ENCODE measurements around the gene CDON.
"Not testable (repeated sequence)": the region's sequence is repeated elsewhere in the genome, so short reads cannot be mapped to it uniquely, and the experiment has no call there.

The CDON gene

GRCh38 chr11:126002181-126002580 lies 60.5 kb downstream of the CDON start:
- H3K36me3 ChIP-seq (ENCODE audit: control insufficient read depth, insufficient read depth, low read length), result no peaks in the 10 kb centered on the region

GRCh38 chr11:125999234-125999880 lies 63.3 kb downstream of the CDON start:
- Histone ChIP-seq H3K4me3 (ENCODE audit: low read length) (no peak overlapping the region), H3K4me1 (ENCODE audit: control insufficient read depth, insufficient read depth, low read length) (no peaks in the 10 kb centered on the region), H3K27me3 (ENCODE audit: control insufficient read depth, insufficient read depth, low read length) (no peaks in the 10 kb centered on the region), H3K9me3 (ENCODE audit: control insufficient read depth, low read length) (no peaks in the 10 kb centered on the region), H3K9ac (ENCODE audit: low read length) (no peak overlapping the region), H3K36me3 (ENCODE audit: control insufficient read depth, insufficient read depth, low read length) (no peaks in the 10 kb centered on the region)

More at GRCh38 chr11:126002181-126002580, 60.5 kb downstream of the CDON start:
- Histone ChIP-seq H3K4me3 (ENCODE audit: low read length) (no peak overlapping the region), H3K9me3 (ENCODE audit: control insufficient read depth, low read length) (no peaks in the 10 kb centered on the region), H3K4me1 (ENCODE audit: control insufficient read depth, insufficient read depth, low read length) (no peaks in the 10 kb centered on the region), H3K9ac (ENCODE audit: low read length) (no peak overlapping the region), H3K27me3 (ENCODE audit: control insufficient read depth, insufficient read depth, low read length) (no peaks in the 10 kb centered on the region)

- no peaks in the 10 kb centered on the region for H3K36me3 ChIP-seq (ENCODE audit: control insufficient read depth, insufficient read depth, low read length)
- no peaks in the 10 kb centered on the region for H3K4me1 ChIP-seq (ENCODE audit: control insufficient read depth, insufficient read depth, low read length)
- no peaks in the 10 kb centered on the region for H3K9me3 ChIP-seq (ENCODE audit: control insufficient read depth, low read length)
- no peak overlapping the region for H3K4me3 ChIP-seq (ENCODE audit: low read length)
- H3K27me3 ChIP-seq (ENCODE audit: control insufficient read depth, insufficient read depth, low read length), result no peaks in the 10 kb centered on the region
- H3K9ac ChIP-seq (ENCODE audit: low read length), result no peak overlapping the region
Observed at GRCh38 chr11:125998267-125998666, 64.4 kb downstream of the CDON start.

DNA sequence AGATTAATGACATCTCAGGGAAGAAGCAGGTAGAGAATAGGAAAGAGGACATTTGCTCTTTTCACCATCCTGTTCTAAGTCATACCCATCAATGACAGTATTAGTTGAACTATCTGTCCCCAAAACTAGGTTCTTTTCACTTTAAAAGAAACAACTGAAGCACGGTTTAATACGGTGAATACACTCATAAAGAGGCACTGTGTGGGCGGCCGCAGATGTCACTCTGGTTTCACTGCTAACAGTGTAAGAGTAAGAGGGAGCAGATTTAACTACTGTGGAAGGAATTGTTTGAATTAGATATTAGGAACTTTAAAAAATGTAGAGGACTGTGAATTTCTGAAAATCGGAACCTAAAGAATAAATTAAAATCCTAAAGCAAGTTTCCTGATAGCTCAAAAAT lies 67.4 kb downstream of the CDON start:
- Histone ChIP-seq H3K4me3 (ENCODE audit: low read length) (no peak overlapping the region), H3K9me3 (ENCODE audit: control insufficient read depth, low read length) (no peaks in the 10 kb centered on the region), H3K4me1 (ENCODE audit: control insufficient read depth, insufficient read depth, low read length) (no peaks in the 10 kb centered on the region), H3K9ac (ENCODE audit: low read length) (no peak overlapping the region), H3K27me3 (ENCODE audit: control insufficient read depth, insufficient read depth, low read length) (no peaks in the 10 kb centered on the region), H3K36me3 (ENCODE audit: control insufficient read depth, insufficient read depth, low read length) (no peaks in the 10 kb centered on the region)

GRCh38 chr11:125994509-125994908 lies 68.2 kb downstream of the CDON start:
- H3K4me3 ChIP-seq (ENCODE audit: low read length), result no peak overlapping the region
- H3K9ac ChIP-seq (ENCODE audit: low read length), result no peak overlapping the region
- no peaks in the 10 kb centered on the region for H3K36me3 ChIP-seq (ENCODE audit: control insufficient read depth, insufficient read depth, low read length)
- H3K27me3 ChIP-seq (ENCODE audit: control insufficient read depth, insufficient read depth, low read length), result no peaks in the 10 kb centered on the region
- H3K9me3 ChIP-seq (ENCODE audit: control insufficient read depth, low read length), result no peaks in the 10 kb centered on the region
- no peaks in the 10 kb centered on the region for H3K4me1 ChIP-seq (ENCODE audit: control insufficient read depth, insufficient read depth, low read length)

- H3K27me3 ChIP-seq (ENCODE audit: control insufficient read depth, insufficient read depth, low read length), result no peaks in the 10 kb centered on the region
Observed at GRCh38 chr11:125992893-125993292, 69.8 kb downstream of the CDON start.

DNA sequence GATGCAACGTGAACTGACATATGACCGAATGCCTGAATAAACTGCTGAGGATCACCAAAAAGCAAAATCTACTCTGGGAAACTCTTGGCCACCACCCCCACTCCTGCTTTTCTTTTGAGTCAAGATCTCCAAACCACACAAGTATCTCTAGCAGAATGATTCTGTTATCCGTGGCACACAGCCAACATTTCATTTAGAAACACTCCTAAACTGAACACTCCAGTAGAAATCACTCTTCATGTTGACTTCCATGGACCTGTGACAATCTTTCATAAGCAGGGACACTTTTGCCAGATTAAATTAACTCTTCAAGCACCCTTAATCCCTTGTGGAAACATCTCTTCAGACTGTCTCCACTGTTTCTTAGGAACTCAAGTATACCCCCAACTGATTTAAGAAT lies 72.4 kb downstream of the CDON start:
- H3K9ac ChIP-seq (ENCODE audit: low read length), result no peak overlapping the region
- no peaks in the 10 kb centered on the region for H3K27me3 ChIP-seq (ENCODE audit: control insufficient read depth, insufficient read depth, low read length)
- H3K4me1 ChIP-seq (ENCODE audit: control insufficient read depth, insufficient read depth, low read length), result no peaks in the 10 kb centered on the region
- no peaks in the 10 kb centered on the region for H3K36me3 ChIP-seq (ENCODE audit: control insufficient read depth, insufficient read depth, low read length)
- H3K4me3 ChIP-seq (ENCODE audit: low read length), result no peak overlapping the region
- H3K9me3 ChIP-seq (ENCODE audit: control insufficient read depth, low read length), result no peaks in the 10 kb centered on the region

More at GRCh38 chr11:125992893-125993292, 69.8 kb downstream of the CDON start:
- H3K4me3 ChIP-seq (ENCODE audit: low read length), result no peak overlapping the region
- no peak overlapping the region for H3K9ac ChIP-seq (ENCODE audit: low read length)
- no peaks in the 10 kb centered on the region for H3K36me3 ChIP-seq (ENCODE audit: control insufficient read depth, insufficient read depth, low read length)
- no peaks in the 10 kb centered on the region for H3K9me3 ChIP-seq (ENCODE audit: control insufficient read depth, low read length)
- H3K4me1 ChIP-seq (ENCODE audit: control insufficient read depth, insufficient read depth, low read length), result no peaks in the 10 kb centered on the region

DNA sequence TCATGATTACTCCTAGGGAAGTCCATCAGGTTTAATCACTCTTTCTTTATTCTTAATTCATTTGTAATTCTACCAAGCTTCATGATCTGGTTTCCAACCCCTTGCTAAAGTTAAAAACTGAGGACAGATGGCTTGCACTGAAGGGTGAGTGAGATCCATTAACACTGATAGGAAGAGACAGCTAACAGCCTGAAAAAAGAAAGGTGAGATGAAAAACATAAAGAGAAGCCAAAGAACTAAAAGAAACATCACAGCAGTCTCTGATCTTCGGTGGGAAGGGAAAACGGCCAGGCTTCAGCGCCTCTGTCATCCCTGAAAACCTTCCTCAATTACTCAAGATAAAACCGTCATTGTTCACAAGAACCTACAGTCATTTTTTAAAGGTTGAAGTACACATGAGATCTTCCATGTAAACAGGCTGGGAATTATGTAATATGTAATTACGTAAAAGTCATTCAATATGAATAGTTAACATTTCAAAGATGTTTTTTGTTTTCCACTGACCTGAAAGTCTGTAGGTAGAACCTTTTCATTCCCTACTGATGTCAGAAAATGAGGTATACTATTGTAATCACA lies 75.5 kb downstream of the CDON start:
- Histone ChIP-seq H3K9me3 (ENCODE audit: control insufficient read depth, low read length) (no peaks in the 10 kb centered on the region), H3K4me3 (ENCODE audit: low read length) (no peak overlapping the region), H3K4me1 (ENCODE audit: control insufficient read depth, insufficient read depth, low read length) (no peaks in the 10 kb centered on the region), H3K9ac (ENCODE audit: low read length) (no peak overlapping the region), H3K27me3 (ENCODE audit: control insufficient read depth, insufficient read depth, low read length) (no peaks in the 10 kb centered on the region), H3K36me3 (ENCODE audit: control insufficient read depth, insufficient read depth, low read length) (no peaks in the 10 kb centered on the region)

DNA sequence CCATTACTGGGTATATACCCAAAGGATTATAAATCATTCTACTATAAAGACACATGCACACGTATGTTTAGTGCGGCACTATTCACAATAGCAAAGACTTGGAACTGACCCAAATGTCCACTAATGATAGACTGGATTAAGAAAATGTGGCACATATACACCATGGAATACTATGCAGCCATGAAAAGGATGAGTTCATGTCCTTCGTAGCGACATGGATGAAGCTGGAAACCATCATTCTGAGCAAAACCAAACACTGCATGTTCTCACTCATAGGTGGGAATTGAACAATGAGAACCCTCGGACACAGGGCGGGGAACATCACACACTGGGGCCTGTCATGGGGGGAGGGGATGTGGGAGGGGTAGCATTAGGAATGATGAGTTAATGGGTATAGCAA lies 76.7 kb downstream of the CDON start:
- not testable (repeated sequence) for H3K27me3 ChIP-seq (ENCODE audit: control insufficient read depth, insufficient read depth, low read length); H3K4me3 ChIP-seq (ENCODE audit: low read length); H3K36me3 ChIP-seq (ENCODE audit: control insufficient read depth, insufficient read depth, low read length); H3K4me1 ChIP-seq (ENCODE audit: control insufficient read depth, insufficient read depth, low read length); H3K9me3 ChIP-seq (ENCODE audit: control insufficient read depth, low read length); H3K9ac ChIP-seq (ENCODE audit: low read length)

GRCh38 chr11:125982348-125982730 lies 80.3 kb downstream of the CDON start:
- Histone ChIP-seq H3K36me3 (ENCODE audit: control insufficient read depth, insufficient read depth, low read length) (no peaks in the 10 kb centered on the region), H3K4me3 (ENCODE audit: low read length) (no peak overlapping the region), H3K27me3 (ENCODE audit: control insufficient read depth, insufficient read depth, low read length) (no peaks in the 10 kb centered on the region), H3K9ac (ENCODE audit: low read length) (no peak overlapping the region), H3K4me1 (ENCODE audit: control insufficient read depth, insufficient read depth, low read length) (no peaks in the 10 kb centered on the region), H3K9me3 (ENCODE audit: control insufficient read depth, low read length) (no peaks in the 10 kb centered on the region)

GRCh38 chr11:125980436-125980835 lies 82.2 kb downstream of the CDON start:
- Histone ChIP-seq H3K4me3 (ENCODE audit: low read length) (no peak overlapping the region), H3K4me1 (ENCODE audit: control insufficient read depth, insufficient read depth, low read length) (no peaks in the 10 kb centered on the region), H3K9me3 (ENCODE audit: control insufficient read depth, low read length) (no peaks in the 10 kb centered on the region), H3K9ac (ENCODE audit: low read length) (no peak overlapping the region), H3K27me3 (ENCODE audit: control insufficient read depth, insufficient read depth, low read length) (no peaks in the 10 kb centered on the region), H3K36me3 (ENCODE audit: control insufficient read depth, insufficient read depth, low read length) (no peaks in the 10 kb centered on the region)

- no peaks in the 10 kb centered on the region for H3K27me3 ChIP-seq (ENCODE audit: control insufficient read depth, insufficient read depth, low read length)
- no peaks in the 10 kb centered on the region for H3K4me1 ChIP-seq (ENCODE audit: control insufficient read depth, insufficient read depth, low read length)
- no peak overlapping the region for H3K9ac ChIP-seq (ENCODE audit: low read length)
- no peak overlapping the region for H3K4me3 ChIP-seq (ENCODE audit: low read length)
- H3K9me3 ChIP-seq (ENCODE audit: control insufficient read depth, low read length), result no peaks in the 10 kb centered on the region
- no peaks in the 10 kb centered on the region for H3K36me3 ChIP-seq (ENCODE audit: control insufficient read depth, insufficient read depth, low read length)
Observed at GRCh38 chr11:125979511-125979910, 83.2 kb downstream of the CDON start.
